Endodermal cell (in vitro differentiated cells): ENCODE data around the gene NOL6. TPM values are rescaled to one million over a fixed set of nuclear protein-coding genes. Genes with fewer than 3 reads are reported as not detected.

Experiments
- DNase-seq: peaks from one replicate; pipeline ENCODE4 v3.0.0-alpha.2; 2017
- H3K27ac ChIP-seq: 2 replicates; pipeline ENCODE4 v1.5.1; 2013; ENCODE audit warnings: mild to moderate bottlenecking, low read depth, low read length, moderate library complexity
- H3K27me3 ChIP-seq: 2 replicates; pipeline ENCODE4 v1.6.1; 2013; ENCODE audit warnings: mild to moderate bottlenecking, low read length, moderate library complexity; ENCODE audit not compliant: insufficient read depth, control insufficient read depth, poor library complexity, severe bottlenecking
- H3K36me3 ChIP-seq: 2 replicates; pipeline ENCODE4 v1.7.0; 2013; ENCODE audit warnings: mild to moderate bottlenecking, low read length, moderate library complexity; ENCODE audit not compliant: control insufficient read depth, insufficient read depth
- H3K4me1 ChIP-seq: one replicate; pipeline ENCODE4 v1.7.0; 2013; ENCODE audit warnings: low read length; ENCODE audit not compliant: control insufficient read depth, insufficient read depth
- H3K4me3 ChIP-seq: 2 replicates; pipeline ENCODE4 v1.5.1; 2013; ENCODE audit warnings: mild to moderate bottlenecking, low read length, moderate library complexity
- H3K9ac ChIP-seq: 2 replicates; pipeline ENCODE4 v1.6.1; 2013; ENCODE audit warnings: mild to moderate bottlenecking, low read length, moderate library complexity; ENCODE audit not compliant: poor library complexity, severe bottlenecking; ENCODE audit errors: extremely low read depth
- H3K9me3 ChIP-seq: 2 replicates; pipeline ENCODE4 v1.6.1; 2013; ENCODE audit warnings: mild to moderate bottlenecking, low read length, moderate library complexity; ENCODE audit not compliant: control insufficient read depth
- H3K27ac Mint-ChIP-seq: 2 replicates; pipeline ENCODE4 v1.8.0; 2020; ENCODE audit warnings: mixed read lengths
- H3K27me3 Mint-ChIP-seq: 2 replicates; pipeline ENCODE4 v1.8.0; 2021; ENCODE audit warnings: mild to moderate bottlenecking, mixed read lengths; ENCODE audit not compliant: insufficient read depth
- H3K36me3 Mint-ChIP-seq: 2 replicates; pipeline ENCODE4 v1.8.0; 2020; ENCODE audit warnings: low read depth, mixed read lengths
- H3K4me1 Mint-ChIP-seq: 2 replicates; pipeline ENCODE4 v1.8.0; 2020; ENCODE audit warnings: mixed read lengths
- H3K4me3 Mint-ChIP-seq: 2 replicates; pipeline ENCODE4 v1.8.0; 2020; ENCODE audit warnings: mild to moderate bottlenecking, moderate library complexity, mixed read lengths
- H3K9me3 Mint-ChIP-seq: 2 replicates; pipeline ENCODE4 v1.8.0; 2020; ENCODE audit warnings: mild to moderate bottlenecking, mixed read lengths
- WGBS, 2 experiments: methylation state at CpG; one replicate each; pipeline versions ENCODE4 v1.1.5 to v1.1.7; 2013; ENCODE audit warnings: missing lambda C conversion rate in 2 of 2, mixed read lengths in 1 of 2; ENCODE audit not compliant: insufficient coverage in 1 of 2, insufficient read length in 1 of 2; 5-methylcytosine and 5-hydroxymethylcytosine counted together
- total RNA-seq, 2 donors: library from RNA; stranded (reverse); fragmentation: NEBNext Ultra II Directional in 1 of 2; extraction: Animal tissue kit (Norgen Biotek cat#: 25700) in 1 of 2; gene quantifications; 2 replicates in 1 of 2; 3 replicates in 1 of 2; pipeline ENCODE4 v1.2.1, GENCODE V29; 2021
- TF ChIP-seq, protein P1 (sequence below): fragments of 200-600 bp; sonication (generic); conservative IDR thresholded peaks from 2 replicates; pipeline ENCODE4 v1.5.0; 2021; ENCODE audit warnings: antibody characterized with exemption, mild to moderate bottlenecking

Gene NOL6
- total RNA-seq, 2 donors from 2014 or later: 34.2 to 34.6 TPM

DNA sequence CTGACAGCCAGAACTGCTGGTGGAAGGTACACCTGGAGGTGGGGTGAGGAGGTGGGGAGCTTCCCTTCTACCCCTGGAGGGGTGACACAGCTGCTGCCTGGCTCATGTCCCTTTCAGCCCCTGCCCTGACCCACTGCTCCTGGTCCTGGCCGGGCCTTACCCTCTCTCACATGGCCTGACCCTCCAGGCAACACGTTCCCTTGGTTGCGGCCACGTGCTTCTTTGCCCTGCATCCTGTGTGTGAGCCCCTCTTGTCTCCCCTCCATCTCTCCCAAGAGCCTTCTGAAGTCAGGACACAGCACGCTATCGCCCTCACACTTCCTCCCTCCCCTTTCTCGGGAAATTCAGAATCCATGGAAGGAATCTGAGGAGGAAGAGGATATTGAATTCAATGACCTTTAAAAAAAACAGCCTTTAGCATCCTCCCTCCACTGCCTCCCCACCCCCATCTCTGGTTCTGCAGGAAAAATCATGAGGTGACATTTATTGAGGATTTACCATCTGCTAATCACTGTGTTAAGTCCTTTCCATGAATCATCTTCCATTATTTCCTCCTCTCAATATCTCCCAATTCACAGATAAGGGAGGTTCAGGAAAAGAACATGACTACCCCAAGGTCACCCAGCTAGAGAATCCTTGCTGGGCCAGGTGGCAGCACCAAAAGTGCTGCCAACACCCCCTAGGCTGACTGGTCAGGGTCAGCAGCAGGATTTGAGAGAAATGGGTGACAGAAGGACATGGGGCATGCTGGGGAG, 34.6 kb downstream of the NOL6 start:
- no peak for DNase-seq
- H3K4me1 ChIP-seq: no peaks in the 10 kb centered on the region
- no peaks in the 10 kb centered on the region for H3K27me3 ChIP-seq
- H3K27me3 Mint-ChIP-seq: peaks cover 7% of the 10 kb centered on the region
- no peaks in the 10 kb centered on the region for H3K36me3 Mint-ChIP-seq
- no peak overlapping the region for H3K4me3 ChIP-seq
- no peak overlapping the region for H3K27ac Mint-ChIP-seq
- no peak overlapping the region for H3K27ac ChIP-seq
- no peaks in the 10 kb centered on the region for H3K36me3 ChIP-seq
- no peaks in the 10 kb centered on the region for H3K9me3 ChIP-seq
- no peaks in the 10 kb centered on the region for H3K9me3 Mint-ChIP-seq
- H3K9ac ChIP-seq: no peak overlapping the region
- H3K4me1 Mint-ChIP-seq: peaks cover 21% of the 10 kb centered on the region
- TF ChIP-seq, protein P1, sequence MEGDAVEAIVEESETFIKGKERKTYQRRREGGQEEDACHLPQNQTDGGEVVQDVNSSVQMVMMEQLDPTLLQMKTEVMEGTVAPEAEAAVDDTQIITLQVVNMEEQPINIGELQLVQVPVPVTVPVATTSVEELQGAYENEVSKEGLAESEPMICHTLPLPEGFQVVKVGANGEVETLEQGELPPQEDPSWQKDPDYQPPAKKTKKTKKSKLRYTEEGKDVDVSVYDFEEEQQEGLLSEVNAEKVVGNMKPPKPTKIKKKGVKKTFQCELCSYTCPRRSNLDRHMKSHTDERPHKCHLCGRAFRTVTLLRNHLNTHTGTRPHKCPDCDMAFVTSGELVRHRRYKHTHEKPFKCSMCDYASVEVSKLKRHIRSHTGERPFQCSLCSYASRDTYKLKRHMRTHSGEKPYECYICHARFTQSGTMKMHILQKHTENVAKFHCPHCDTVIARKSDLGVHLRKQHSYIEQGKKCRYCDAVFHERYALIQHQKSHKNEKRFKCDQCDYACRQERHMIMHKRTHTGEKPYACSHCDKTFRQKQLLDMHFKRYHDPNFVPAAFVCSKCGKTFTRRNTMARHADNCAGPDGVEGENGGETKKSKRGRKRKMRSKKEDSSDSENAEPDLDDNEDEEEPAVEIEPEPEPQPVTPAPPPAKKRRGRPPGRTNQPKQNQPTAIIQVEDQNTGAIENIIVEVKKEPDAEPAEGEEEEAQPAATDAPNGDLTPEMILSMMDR: no peak
- no peak overlapping the region for H3K4me3 Mint-ChIP-seq
- 83 to 90% methylated on average over 6 of the region's 7 CpGs for WGBS, 2 experiments

DNA sequence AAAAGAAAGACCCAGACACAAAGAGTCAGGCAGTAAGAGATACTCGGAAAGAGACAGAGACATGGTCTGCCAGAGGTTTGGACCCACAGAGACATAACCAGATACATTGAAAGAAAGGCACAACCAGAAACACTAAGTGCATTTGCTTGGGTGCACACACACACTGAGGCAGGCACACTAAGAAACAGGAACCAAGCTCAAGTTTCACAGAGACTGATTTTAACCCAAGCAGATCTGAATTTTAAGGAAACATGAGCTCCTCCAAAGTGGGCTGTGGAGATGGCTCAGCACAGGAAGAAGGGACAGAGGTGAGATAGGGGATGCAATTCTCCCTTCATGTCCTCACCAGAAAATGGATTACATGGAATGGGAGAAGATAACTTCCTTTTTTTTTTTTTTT, 35.8 kb downstream of the NOL6 start:
- Mint-ChIP-seq H3K4me3 (no peak overlapping the region), H3K27me3 (peaks cover 7% of the 10 kb centered on the region), H3K4me1 (peaks cover 13% of the 10 kb centered on the region), H3K36me3 (no peaks in the 10 kb centered on the region), H3K27ac (no peak overlapping the region), H3K9me3 (no peaks in the 10 kb centered on the region)
- WGBS, 2 experiments: 82 to 89% methylated on average over 1 of the region's 1 CpG
- no peaks in the 10 kb centered on the region for H3K36me3 ChIP-seq
- H3K27ac ChIP-seq: no peak overlapping the region
- TF ChIP-seq, protein P1: no peak
- H3K4me1 ChIP-seq: no peaks in the 10 kb centered on the region
- no peaks in the 10 kb centered on the region for H3K9me3 ChIP-seq
- H3K27me3 ChIP-seq: no peaks in the 10 kb centered on the region
- no peak for DNase-seq
- no peak overlapping the region for H3K4me3 ChIP-seq
- H3K9ac ChIP-seq: no peak overlapping the region

DNA sequence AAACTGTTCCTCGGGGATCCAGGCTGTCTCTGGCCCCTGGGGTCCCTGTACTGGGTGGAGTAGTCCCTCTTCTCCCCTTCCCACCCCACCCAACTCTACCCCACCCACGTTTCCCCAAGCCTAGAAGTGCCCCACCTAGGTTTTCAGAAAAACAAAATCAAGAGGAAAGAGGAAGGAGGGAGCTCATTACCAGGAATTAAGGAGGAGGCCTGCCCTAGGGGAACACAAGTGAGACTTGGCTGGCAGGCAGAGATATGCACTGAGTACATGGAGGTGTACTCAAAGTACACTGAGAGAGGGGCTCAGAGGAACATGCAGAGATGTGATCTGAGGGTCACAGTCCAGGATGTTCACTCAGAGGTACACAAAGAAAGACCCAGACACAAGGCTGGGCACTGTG, 36.5 kb downstream of the NOL6 start:
- Mint-ChIP-seq H3K27me3 (peaks cover 4% of the 10 kb centered on the region), H3K9me3 (no peaks in the 10 kb centered on the region), H3K36me3 (no peaks in the 10 kb centered on the region), H3K27ac (no peak overlapping the region), H3K4me3 (no peak overlapping the region), H3K4me1 (peaks cover 13% of the 10 kb centered on the region)
- Histone ChIP-seq H3K4me1 (no peaks in the 10 kb centered on the region), H3K36me3 (no peaks in the 10 kb centered on the region), H3K27ac (no peak overlapping the region), H3K4me3 (no peak overlapping the region), H3K9ac (no peak overlapping the region), H3K9me3 (no peaks in the 10 kb centered on the region), H3K27me3 (no peaks in the 10 kb centered on the region)
- TF ChIP-seq, protein P1: no peak
- DNase-seq: no peak
- WGBS, 2 experiments: 70% methylated on average over 2 of the region's 2 CpGs; no CpG with 5 or more reads in 1 of the 2 experiments
